ENCODE measurements around the gene SEMA7A.

SEMA7A gene

DNA sequence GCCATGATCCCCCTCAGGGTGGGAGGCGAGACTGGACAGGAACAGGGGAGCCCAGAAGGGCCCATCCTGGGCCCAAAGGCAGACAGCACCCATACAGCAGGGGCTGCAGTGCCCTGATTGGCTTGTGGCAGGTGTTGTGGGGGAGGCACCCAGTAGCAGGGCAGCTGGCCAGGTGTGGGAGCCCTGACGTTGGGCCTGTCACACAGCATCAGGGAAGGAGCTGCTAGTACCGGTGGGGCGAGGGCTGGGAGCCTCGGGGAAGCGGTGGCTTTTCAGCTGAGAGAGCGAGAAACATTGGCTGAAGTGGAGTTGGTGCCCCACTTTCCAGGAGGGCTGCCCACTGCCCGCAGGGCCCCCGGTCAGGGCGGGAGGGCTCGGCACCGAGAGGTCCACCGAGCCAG is 46.6 kb downstream of the SEMA7A start:
- DNase-seq (ENCODE audit: low read depth), result no peak

DNA sequence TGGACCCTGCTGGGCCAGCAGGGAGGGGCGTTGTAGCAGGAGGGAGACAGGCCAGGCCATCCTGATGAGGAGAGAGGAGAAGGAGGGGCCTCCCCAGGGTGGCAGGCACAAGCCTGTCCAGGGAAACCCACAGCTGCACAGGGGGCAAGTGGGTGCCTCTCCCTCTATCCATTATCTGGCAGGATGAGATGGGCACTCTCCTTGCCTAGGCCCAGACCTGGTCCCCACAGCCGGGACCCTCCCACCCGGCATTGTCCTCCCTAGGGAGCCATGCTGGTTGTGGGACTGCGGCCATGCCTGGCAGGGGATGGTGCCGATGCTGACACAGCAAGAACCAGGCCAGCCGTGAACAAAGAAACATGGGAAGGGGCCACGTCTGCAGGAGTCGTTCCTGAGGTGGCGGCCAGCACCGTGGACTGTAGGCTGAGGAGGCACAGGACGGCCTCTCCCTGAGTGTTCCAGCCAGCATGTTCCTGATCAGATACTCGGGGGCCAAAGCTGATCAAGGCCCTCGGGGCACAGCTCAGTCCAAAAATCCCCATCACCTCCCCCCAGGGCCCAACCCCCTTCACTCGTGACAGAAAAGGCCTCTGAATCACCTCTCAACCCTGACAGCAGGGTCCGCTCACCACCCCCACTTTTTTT is 47.1 kb downstream of the SEMA7A start:
- DNase-seq (ENCODE audit: low read depth), result no peak

GRCh38 chr15:74385733-74386132 is 48.0 kb downstream of the SEMA7A start:
- no peak for DNase-seq (ENCODE audit: low read depth)

DNA sequence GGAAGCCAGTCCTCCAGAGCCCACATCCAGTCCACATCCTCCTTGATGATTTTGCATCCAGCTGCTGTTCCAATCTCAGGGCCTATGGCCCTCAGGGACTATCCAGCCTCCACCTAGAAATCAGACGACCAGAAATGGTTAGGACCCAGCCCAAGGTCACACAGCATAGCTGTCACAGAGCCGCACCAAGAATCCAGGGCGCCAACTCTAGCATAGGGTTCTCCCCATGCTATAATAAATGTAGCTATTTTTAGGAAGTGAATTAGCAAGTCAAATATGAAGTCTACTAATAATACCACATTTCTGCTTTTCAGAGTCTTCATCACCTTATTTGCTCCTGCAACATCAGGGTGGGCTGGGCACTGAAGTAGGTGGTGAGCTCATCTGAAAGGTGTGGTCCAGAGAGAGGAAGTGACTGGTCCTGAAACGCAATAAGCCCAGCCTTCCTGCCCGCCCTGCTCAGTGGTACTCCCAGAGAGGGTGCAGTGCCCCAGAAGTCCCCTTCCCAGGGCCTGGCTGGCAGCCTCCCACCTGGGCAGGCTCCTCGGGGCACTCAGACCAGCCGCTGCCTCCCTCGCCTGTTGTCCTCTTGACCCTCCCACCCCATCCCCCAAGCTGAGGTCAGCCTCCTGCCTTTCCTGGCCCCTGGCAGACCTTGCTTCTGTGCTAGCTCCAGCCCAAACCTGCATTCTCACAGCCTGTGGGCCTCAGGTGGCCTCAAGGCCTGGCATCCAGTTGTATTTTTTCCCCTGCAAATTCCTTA is 48.7 kb downstream of the SEMA7A start:
- DNase-seq (ENCODE audit: low read depth), result no peak

DNA sequence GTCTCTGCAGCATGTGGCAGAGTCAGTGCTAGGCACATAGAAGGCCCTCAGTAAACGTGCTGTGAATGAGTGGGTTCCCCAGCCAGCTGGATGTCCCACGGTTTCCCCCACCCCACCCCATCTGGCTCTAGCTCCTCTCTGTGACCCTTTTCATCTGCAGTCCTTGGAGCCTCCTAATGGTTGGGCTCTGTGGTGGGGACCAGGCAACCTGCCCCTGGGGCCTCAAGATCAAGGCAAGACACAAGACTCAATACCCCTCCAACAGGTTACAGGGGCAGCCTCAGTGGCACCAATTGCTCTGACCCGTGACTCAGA is 49.2 kb downstream of the SEMA7A start:
- DNase-seq (ENCODE audit: low read depth), result no peak

DNA sequence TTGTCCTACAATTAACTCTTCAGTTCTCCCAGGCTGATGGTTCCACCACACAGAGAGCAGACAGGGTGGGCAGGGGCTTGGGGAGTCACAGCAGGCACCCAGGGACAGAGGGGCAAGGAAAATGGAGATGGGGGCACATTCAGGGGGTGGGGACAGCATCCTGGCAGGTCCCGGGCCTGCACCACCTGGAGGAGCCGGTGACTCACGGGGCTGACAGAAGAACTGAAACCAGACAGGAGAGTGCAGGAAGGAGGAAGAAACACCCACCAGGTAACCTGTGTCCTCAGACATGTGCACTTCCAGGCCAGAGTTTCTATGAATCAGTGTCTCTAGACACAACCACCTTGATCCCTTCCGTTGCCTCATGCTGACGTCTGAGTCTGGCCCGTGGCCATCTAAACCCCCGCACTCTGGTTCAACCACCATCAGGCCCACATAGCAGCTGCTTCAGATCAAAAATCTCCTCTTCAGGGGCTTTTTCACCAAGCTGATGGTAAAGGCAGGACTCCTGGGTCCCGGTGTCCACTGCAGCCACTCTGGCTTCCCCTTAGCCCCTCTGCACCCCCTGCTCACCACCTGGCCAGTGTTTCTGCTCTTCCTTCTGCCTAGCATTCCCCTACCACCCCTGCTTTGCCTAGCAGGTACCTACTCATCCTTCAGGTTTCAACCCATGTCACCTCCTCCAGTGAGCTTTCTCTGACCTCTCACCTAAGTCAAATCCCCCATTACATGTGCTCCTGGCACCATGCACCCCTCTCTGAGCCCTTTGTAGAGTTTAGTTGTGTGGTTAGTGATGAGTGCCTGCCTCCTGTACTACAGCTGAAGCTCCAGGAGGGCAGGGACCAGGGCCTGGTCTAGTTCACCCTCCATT is 49.8 kb downstream of the SEMA7A start:
- no peak for DNase-seq (ENCODE audit: low read depth)

DNA sequence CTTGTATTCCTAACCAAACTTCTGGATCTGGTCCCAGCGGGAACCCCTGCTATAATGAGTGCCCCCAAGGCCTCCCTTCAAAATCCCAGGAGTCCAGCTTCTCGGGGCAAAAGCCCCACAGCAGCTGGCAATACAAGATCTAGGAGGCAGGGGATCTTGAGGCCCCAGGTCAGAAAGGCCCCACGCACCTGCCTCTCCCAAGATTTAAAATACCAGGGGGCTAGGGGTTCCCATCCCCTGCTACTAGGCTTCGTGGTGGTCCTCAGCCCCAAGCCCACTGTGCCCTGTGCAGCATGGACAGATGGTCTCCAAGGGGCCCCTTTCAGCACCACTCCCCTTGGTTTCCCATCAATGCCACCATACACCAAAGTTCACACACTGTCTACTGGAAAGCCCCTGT is 50.5 kb downstream of the SEMA7A start:
- no peak for DNase-seq (ENCODE audit: low read depth)

- no peak for DNase-seq (ENCODE audit: low read depth)
Measured at GRCh38 chr15:74382004-74382816, 51.5 kb downstream of the SEMA7A start.

GRCh38 chr15:74381481-74381880 is 52.3 kb downstream of the SEMA7A start:
- no peak for DNase-seq (ENCODE audit: low read depth)

- no peak for DNase-seq (ENCODE audit: low read depth)
Measured at GRCh38 chr15:74381190-74381453, 52.6 kb downstream of the SEMA7A start.

GRCh38 chr15:74380361-74381189 is 53.2 kb downstream of the SEMA7A start:
- DNase-seq (ENCODE audit: low read depth), result no peak

- no peak for DNase-seq (ENCODE audit: low read depth)
Measured at GRCh38 chr15:74378848-74379247, 54.9 kb downstream of the SEMA7A start.

- no peak for DNase-seq (ENCODE audit: low read depth)
Measured at GRCh38 chr15:74377831-74378766, 55.7 kb downstream of the SEMA7A start.

GRCh38 chr15:74376825-74377581 is 56.8 kb downstream of the SEMA7A start:
- no peak for DNase-seq (ENCODE audit: low read depth)

DNA sequence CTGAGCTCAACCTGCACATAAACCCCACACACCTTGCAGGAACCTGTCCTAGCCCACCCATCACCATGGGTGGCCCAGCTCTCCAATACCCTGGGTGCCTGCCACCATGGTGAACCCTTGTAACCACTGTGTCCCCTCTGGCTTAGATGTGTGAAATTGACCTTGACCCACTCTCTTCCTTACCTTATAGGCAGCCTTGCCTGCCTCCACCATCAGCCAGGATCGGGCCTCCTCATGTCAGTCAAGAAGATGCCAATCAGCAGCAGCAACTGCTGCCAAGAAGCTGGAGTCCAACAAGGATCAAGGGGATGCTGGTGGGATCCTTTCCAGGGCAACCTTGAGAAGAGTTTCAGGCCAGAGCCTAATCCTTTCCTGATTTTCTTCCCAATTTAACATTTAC is 57.5 kb downstream of the SEMA7A start:
- no peak for DNase-seq (ENCODE audit: low read depth)

DNA sequence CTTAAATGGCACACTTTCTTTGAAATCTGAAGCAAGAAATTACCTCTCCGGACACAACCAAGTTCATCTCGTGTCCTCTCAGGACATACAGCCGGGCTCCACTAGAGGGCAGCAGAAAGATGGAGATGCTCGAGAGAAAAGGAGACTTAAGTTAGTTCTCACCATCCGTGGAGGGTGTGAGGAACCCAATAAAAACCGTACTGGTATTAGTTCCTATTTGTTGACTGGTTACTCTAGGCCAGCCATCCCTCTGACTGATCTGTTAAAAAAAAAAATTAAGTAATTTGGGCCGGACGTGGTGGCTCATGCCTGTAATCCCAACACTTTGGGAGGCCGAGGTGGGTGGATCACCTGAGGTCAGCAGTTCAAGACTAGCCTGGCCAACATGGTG is 58.5 kb downstream of the SEMA7A start:
- no peak for DNase-seq (ENCODE audit: low read depth)

DNA sequence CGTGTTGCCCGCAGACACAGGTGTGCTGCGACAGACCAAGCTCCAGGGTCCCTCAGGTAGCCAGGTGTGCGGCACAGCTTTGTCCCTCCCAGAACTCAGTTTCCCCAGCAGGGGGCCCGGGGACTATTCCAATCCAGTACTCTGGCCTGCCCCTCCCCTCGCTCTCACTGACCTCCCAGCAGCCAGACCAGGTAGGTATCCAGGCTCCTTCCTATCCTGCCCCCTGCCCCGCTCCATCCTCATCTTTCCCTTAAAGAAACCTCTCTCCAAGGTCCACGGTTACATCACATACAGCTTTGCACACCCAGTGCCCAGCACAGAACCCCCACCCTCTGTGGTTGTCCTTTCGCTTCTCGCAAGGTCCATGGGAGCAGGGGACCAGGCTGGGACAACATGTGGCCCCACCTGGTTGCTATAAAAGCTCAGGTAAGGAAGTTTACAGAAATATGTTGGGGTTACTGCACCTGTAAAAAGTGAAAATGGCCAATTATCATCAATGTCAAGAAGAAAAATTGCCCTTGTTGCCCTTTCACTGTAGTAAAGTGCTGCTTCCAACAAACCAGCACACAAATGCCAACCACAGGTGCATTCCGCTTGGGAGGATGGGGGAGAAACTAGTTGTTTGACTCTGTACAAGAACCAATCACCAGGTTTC is 59.0 kb downstream of the SEMA7A start:
- DNase-seq (ENCODE audit: low read depth), result no peak

GRCh38 chr15:74373731-74374647 is 59.8 kb downstream of the SEMA7A start:
- DNase-seq (ENCODE audit: low read depth), result peak; percentile 74

All from HS-27A (cell line).